Measurements from ENCODE around the gene HSF4.
A peak's percentile ranks its signal among the peaks of the same experiment; 100 is the strongest.

Gene HSF4

GRCh38 chr16:67150833-67151396, 13.6 kb upstream of the HSF4 start, which contains the start of gene B3GNT9:
TSS of gene B3GNT9 (minus strand) at chr16:67150998. CDS start at chr16:67150485, 513 bp downstream.
- peak; percentile 35 for DNase-seq

GRCh38 chr16:67151431-67152097, 13.0 kb upstream of the HSF4 start:
- DNase-seq = peak; percentile 14

DNA sequence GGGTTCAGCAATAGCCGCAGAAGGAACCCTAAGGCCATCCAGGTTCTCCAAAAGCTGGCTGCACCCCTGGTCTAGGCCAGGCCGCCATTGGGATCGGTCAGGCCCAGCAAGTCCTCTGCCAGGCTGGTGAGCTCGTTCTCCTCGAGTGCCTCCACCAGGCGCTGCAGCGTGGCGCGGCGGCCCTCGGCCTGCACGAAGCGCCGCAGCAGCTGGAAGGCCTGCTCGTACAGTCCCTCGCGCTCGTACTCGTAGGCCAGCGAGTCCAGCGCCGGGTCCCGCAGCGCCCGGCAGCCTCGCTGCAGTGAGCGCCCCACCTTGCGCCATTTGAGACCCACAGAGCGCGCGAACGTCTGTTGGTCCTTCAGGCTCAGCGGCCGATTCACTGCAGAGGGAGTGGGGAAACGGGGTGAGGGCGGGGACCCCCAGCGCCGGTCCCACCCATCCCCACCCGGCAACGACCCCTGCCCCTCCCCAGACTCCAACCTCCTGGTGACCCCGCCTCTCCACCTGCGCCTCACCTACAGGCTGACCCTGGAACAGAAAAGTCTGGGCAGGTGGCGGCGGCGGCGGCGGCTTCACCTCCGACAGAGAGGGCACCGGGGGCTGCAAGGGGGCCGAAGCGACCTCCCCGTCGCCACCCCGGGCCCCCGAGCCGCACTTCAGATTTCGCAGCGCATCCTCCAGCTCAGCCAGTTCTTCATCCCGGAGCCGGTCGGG, 9.8 kb upstream of the HSF4 start:
- no peak for DNase-seq

GRCh38 chr16:67155295-67156142, 9.0 kb upstream of the HSF4 start:
- DNase-seq = peak; percentile 12

DNA sequence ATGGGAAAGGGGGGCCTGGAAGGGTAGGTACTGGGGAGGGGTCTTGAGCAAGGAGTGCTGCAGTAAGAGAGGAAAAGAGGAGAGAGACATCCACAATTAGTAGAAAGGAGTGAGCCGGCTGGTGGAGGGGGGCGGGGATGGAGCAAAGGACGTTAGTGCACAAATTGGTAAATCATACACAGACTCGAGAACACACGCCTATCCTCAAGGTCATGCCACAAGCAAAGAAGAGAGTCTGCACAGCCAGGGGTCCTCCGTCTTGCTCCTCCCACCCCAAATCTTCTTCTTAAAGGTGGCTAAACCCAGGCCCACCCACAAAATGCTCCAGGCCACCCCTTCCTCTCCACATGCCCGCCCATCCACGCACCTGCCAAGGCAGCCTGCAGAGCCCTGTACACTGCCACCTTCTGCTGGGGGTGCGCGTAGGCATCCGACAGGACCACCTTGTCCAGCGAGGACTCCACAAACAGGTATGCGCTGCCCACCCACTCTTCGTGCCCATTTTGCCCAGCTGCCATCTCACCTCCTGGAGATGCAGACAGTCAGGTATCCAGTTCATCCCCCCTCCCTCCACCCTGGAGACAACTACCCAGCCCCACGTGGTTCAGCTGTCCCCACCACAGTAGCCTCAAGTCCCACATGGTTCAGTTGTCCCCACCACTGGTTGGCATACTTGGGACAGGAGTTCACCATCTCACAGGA, 8.3 kb upstream of the HSF4 start:
- no peak for DNase-seq

- no peak for DNase-seq
Observed at GRCh38 chr16:67157106-67157748, 7.3 kb upstream of the HSF4 start.

DNA sequence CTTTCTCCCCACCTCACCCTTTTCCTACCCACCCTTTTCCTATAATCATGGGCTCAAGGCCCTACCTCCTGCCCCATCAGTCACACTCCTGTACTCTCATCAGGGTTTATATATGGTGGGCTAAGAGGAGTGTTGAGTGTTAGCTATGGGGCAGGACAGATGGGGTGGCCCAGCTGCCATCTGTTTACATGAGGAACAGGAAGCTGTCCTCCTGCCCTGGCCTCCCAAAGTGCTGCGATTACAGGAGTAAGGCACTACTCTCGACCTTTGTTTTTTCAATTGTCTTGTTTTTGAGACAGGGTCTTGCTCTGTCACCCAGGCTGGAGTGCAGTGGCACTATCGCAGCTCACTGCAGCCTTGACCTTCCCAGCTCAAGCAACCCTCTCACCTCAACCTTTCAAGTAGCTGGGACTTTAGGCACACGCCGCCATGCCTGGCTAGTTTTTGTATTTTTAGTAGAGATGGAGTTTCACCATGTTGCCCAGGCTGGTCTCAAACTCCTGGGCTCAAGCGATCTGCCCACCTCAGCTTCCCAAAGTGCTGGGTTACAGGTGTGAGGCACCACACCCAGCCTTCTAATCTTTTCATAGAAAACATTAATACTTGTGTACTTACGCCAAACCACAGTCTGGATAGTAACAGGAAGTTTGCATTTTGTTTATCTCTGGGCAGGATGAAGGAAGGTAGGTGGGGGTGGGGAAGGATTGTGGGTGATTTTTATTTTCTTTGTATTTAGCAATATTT, 6.5 kb upstream of the HSF4 start:
- no peak for DNase-seq

DNA sequence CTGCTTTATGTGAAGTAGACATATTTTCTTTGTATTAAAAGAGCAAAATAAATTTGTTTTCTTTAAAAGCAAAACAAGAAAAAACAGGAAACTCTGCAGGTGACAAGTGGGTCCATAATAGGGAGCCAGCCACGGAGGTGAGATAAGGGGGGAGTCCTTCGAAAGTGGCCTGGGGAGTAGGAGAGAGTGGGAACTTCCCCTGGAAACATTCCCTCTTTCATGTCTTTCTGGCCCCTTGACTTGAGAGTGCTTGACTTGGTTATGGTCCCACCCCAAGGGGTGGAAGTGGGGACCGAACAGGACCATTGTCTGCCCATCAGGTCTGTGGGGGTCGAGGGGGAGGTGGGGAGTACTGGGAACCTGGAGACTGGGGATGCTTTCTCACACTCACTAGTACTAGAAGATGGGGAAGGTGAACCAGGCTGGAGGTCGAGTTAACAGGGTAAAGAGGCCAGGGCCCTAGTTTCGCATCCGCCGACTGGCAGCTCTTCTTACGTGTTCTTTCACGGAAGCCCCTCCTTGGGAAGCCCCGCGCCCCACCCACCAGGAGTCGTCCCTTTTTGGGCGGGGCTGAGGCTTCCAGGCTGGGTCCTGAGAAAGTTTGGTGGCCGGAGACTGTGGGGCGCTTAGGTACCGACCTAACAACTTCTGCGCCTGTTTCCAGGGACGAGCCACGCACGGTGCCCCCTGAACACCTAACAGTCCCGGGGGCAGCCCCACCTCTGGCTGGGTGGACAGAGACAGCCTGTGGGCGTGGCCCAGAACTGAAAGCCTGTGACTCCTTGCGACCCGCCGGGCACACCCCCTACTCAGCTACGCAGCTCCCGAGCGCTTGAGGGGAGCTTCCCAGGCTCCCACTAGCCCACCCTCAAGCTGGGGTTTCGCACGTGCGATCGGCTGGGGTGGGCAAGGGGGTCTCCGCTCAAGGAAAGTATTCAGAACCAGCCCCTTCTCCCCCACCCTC, 5.6 kb upstream of the HSF4 start:
- DNase-seq = peak; percentile 7

DNA sequence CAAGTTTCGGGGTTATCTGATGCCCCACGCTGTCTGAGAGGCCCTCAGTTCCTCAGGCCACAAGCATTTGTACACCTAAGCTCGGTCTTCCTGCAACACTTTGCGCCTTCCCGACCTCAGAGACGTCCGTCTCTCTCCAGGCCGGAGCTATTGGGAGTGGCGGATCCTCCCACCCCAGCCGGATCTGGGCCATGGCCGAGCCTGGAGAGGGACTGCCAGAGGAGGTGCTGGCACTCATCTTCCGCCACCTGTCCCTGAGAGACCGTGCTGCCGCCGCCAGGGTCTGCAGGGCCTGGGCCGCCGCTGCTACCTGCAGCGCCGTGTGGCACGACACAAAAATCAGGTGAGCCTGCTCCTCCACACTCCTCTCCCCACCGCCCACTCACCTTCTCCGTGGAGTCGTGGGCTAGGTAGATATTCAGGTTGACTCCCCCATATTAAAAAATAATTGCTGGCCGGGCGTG, 2.9 kb upstream of the HSF4 start:
- DNase-seq = no peak

DNA sequence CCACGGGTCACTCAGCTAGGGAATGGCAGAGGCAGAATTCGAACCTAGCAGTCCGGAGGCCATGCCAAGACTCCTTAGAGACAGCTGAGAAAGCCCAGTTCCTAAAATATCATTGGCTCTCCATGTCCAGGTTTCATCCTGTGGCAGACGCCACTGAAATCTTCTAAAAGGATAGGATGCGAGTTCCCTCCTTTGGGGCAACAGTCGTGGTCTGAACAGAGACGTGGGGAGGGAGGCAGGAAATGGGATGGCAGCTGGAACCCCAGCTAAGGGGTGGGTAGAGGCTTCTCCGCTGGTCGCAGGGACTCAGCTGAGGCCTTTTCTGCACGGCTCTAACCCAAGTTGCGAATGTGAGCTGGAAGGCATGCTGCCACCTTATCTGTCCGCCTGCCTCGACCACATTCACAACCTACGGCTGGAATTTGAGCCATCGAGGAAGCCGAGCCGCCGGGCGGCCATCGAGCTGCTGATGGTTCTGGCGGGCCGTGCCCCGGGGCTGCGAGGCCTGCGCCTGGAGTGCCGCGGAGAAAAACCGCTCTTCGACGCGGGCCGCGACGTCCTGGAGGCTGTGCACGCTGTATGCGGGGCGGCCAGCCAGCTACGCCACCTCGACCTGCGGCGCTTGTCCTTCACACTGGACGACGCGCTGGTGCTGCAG, 1.9 kb upstream of the HSF4 start:
- DNase-seq = no peak

DNA sequence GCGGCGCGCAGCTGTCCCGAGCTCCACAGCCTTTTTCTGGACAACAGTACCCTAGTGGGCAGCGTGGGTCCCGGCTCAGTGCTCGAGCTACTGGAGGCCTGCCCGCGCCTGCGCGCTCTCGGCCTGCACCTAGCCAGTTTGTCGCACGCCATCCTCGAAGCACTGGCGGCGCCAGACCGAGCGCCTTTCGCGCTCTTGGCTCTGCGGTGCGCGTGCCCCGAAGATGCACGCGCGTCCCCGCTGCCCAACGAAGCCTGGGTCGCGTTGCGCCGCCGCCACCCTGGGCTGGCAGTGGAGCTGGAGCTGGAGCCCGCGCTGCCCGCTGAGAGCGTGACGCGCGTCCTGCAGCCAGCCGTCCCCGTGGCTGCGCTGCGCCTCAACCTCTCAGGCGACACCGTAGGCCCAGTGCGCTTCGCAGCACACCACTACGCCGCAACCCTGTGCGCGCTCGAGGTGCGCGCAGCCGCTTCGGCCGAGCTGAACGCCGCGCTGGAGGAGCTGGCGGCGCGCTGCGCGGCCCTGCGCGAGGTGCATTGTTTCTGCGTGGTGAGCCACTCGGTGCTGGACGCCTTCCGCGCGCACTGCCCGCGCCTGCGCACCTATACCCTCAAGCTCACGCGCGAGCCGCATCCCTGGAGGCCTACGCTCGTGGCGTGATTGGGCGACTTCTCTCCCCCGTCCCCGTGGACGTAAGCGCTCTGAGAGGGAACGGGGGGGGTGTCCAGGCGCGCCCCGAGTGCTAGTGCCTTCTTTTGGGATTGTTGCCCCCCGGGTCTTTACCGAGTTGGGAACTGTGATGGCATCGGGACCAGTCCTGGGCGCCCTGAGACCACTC, 1.2 kb upstream of the HSF4 start:
- peak; percentile 49 for DNase-seq

DNA sequence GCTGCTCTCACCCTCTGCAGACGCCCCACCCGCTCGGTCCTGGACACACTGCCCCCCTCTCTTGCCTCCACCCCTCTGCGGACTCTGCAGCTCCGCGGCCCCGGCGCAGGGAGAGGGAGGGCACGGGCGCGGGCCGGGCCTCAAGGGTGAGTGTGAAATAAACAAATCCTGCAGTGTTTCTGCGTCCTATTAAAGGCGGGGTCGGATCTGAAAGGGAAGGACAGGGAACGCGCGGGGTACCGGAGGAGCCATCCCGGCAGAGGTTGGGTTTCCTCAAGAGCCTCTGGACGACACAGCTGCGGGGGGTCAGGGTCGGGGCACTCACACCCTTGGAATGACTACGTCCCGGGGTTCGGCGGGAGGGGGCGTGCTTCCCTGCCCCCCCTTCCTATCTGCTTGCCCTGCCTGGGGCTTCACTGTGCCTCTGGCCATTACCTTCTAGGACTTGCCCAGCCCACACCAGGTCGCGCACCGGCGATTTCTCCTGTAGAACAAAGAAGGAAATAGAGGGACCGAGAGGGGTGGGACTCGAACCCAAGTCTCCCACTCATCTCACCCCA, 466 bp upstream of the HSF4 start:
- DNase-seq = no peak

GRCh38 chr16:67165121-67166078, 855 bp downstream of the HSF4 start:
- no peak for DNase-seq

- no peak for DNase-seq
Observed at GRCh38 chr16:67166110-67166547, 1.6 kb downstream of the HSF4 start.

GRCh38 chr16:67166598-67167168, 2.1 kb downstream of the HSF4 start:
- DNase-seq = no peak

GRCh38 chr16:67167588-67167987, 3.0 kb downstream of the HSF4 start:
- no peak for DNase-seq
